Measurements from ENCODE around the gene INMT.
A peak's percentile ranks its signal among the peaks of the same experiment; 100 is the strongest.

The INMT gene

GRCh38 chr7:30752979-30753378 is 1.0 kb downstream of the INMT start:
- DNase-seq (ENCODE audit: low read depth): no peak

GRCh38 chr7:30754315-30754877 is 2.5 kb downstream of the INMT start:
- no peak for DNase-seq (ENCODE audit: low read depth)

GRCh38 chr7:30755384-30756154 is 3.6 kb downstream of the INMT start:
- DNase-seq (ENCODE audit: low read depth): no peak

GRCh38 chr7:30757342-30757692 is 5.4 kb downstream of the INMT start:
- DNase-seq (ENCODE audit: low read depth): no peak

GRCh38 chr7:30760514-30761213 is 8.7 kb downstream of the INMT start:
- no peak for DNase-seq (ENCODE audit: low read depth)

- DNase-seq (ENCODE audit: low read depth): no peak
These were observed 9.6 kb downstream of the INMT start for GRCh38 chr7:30761214-30762156.

GRCh38 chr7:30764030-30764975 is 12.4 kb downstream of the INMT start:
- no peak for DNase-seq (ENCODE audit: low read depth)

GRCh38 chr7:30765408-30765807 is 13.5 kb downstream of the INMT start:
- no peak for DNase-seq (ENCODE audit: low read depth)

GRCh38 chr7:30770845-30771173 is 18.9 kb downstream of the INMT start:
- no peak for DNase-seq (ENCODE audit: low read depth)

GRCh38 chr7:30771174-30771879 is 19.4 kb downstream of the INMT start, which contains the start of gene MINDY4:
MINDY4 (plus strand) TSS chr7:30771417; CDS start chr7:30771494, 77 bp downstream.
- peak; percentile 59 for DNase-seq (ENCODE audit: low read depth)

- DNase-seq (ENCODE audit: low read depth): no peak
These were observed 20.0 kb downstream of the INMT start for GRCh38 chr7:30771880-30772425.

- DNase-seq (ENCODE audit: low read depth): no peak
These were observed 21.0 kb downstream of the INMT start for GRCh38 chr7:30772984-30773383.

- no peak for DNase-seq (ENCODE audit: low read depth)
These were observed 24.1 kb downstream of the INMT start for GRCh38 chr7:30775992-30776391.

GRCh38 chr7:30776971-30777370 is 25.0 kb downstream of the INMT start:
- DNase-seq (ENCODE audit: low read depth): no peak

- no peak for DNase-seq (ENCODE audit: low read depth)
These were observed 26.5 kb downstream of the INMT start for GRCh38 chr7:30778255-30779025.

GRCh38 chr7:30779574-30779973 is 27.6 kb downstream of the INMT start:
- no peak for DNase-seq (ENCODE audit: low read depth)

GRCh38 chr7:30780941-30781340 is 29.0 kb downstream of the INMT start:
- no peak for DNase-seq (ENCODE audit: low read depth)

GRCh38 chr7:30782690-30783089 is 30.8 kb downstream of the INMT start:
- DNase-seq (ENCODE audit: low read depth): no peak

GRCh38 chr7:30785786-30786185 is 33.9 kb downstream of the INMT start:
- no peak for DNase-seq (ENCODE audit: low read depth)

Measured in stimulated activated CD8-positive, alpha-beta memory T cell treated with anti-CD3 and anti-CD28 coated beads, Interleukin-4, amount 100 ng/mL, for 24 hours (primary cell).